SU-DHL-6 (cell line): Measurements from ENCODE around the gene MRPL55.

ENCODE experiments used
- CTCF ChIP-seq: fragments of 200-600 bp; sonication (generic); IDR thresholded peaks from one replicate; pipeline ENCODE4 v1.5.1; 2017; ENCODE audit warnings: antibody characterized with exemption, mild to moderate bottlenecking, low read length, moderate library complexity; ENCODE audit not compliant: insufficient read depth, poor library complexity, severe bottlenecking
- EZH2phosphoT487 ChIP-seq: fragments of 200-600 bp; sonication (generic), shearing (Covaris generic); conservative IDR thresholded peaks from 2 replicates; pipeline ENCODE4 v1.6.1; 2018; ENCODE audit warnings: mild to moderate bottlenecking, antibody characterized with exemption, low read length, moderate library complexity, mixed read lengths

DNA sequence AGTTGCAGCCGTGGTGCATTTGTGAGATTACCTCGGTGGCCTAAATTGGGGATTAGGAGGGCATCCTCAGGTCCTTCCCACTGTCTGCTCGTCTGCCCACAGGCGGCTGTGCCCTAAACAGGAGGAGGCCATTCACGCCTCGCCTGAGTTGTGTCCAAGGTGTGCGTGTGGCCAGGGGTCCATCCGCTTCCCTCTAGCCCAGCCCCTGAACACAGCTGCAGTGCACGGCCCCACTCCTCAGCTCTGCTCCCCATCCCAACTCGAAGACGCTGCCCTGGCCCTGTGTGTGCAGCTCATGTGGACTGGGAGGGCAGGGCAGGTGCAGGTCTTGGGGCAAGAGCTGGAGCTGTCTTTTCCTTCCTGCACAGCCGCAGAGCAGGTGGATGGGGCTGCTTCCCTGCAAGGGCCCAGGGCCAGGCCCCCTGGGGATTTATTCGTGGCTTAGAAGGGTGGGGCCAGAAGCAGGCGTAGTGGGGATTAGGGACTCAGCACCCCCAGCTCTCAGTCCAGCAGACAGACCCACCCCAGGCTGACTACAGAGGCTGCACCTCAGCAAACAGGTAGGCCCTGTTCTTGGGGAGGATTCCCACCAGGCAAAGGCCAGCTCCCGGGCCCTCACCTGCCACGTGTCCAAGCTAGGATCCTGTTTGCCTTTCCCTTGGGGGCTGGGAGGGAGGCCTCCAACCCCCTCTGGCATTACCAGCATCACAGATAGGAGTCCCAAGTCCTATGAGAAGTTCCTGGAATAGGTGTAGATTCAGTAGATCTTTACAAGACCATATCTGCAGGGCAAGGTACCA is 35.3 kb upstream of the MRPL55 start:
- TF ChIP-seq CTCF (no peak), EZH2phosphoT487 (no peak)
